Caco-2 (cell line): Measurements from ENCODE around the gene SYVN1. TPM values are rescaled to one million over a fixed set of nuclear protein-coding genes. Genes with fewer than 3 reads are reported as not detected.

Experiments
- BruUV-seq: library from RNA; stranded (reverse); fragments of 400-500 nt; replicated peaks from 2 replicates; lab custom pipeline; 2021; lab: Mats Ljungman, UMichigan
- CTCF ChIA-PET: fragments of 300-600 bp; sonication (Branson Sonifier 250); formaldehyde crosslinking; loops from one replicate; lab custom pipeline; 2022; ENCODE audit warnings: antibody characterized with exemption; lab: Charles Lee
- POLR2A ChIA-PET: fragments of 300-600 bp; sonication (Branson Sonifier 250); formaldehyde crosslinking; loops from one replicate; lab custom pipeline; 2022; ENCODE audit warnings: antibody characterized with exemption; lab: Charles Lee
- DNase-seq, 2 experiments: peaks; one replicate each; pipeline versions ENCODE4 v3.0.0 to v3.0.0-alpha.2; 2020 to 2022
- H3K27me3 ChIP-seq: replicated peaks from 2 replicates; pipeline ENCODE4 v1.6.0; 2011; ENCODE audit warnings: low read length; ENCODE audit not compliant: control insufficient read depth, insufficient read depth
- H3K36me3 ChIP-seq: 2 replicates; pipeline ENCODE4 v1.5.1; 2011; ENCODE audit warnings: low read length; ENCODE audit not compliant: control insufficient read depth, insufficient read depth
- H3K4me1 ChIP-seq: fragments of 250-450 bp; sonication (Bioruptor Pico); 2 replicates; pipeline ENCODE4 v1.5.1; 2020; ENCODE audit warnings: mild to moderate bottlenecking
- H3K4me3 ChIP-seq: 2 replicates; pipeline ENCODE4 v1.5.1; 2011; ENCODE audit warnings: low read depth, mild to moderate bottlenecking, control low read depth, low read length
- H3K9me3 ChIP-seq: fragments of 250-450 bp; sonication (Bioruptor Pico); 2 replicates; pipeline ENCODE4 v1.5.1; 2020; ENCODE audit warnings: mild to moderate bottlenecking, moderate library complexity
- H3K27ac Mint-ChIP-seq: one replicate; pipeline ENCODE4 v1.8.0; 2022; ENCODE audit warnings: mixed read lengths; ENCODE audit not compliant: unreplicated experiment
- H3K27me3 Mint-ChIP-seq: one replicate; pipeline ENCODE4 v1.8.0; 2022; ENCODE audit warnings: mixed read lengths; ENCODE audit not compliant: insufficient read depth, unreplicated experiment
- H3K36me3 Mint-ChIP-seq: one replicate; pipeline ENCODE4 v1.8.0; 2022; ENCODE audit warnings: mild to moderate bottlenecking, mixed read lengths; ENCODE audit not compliant: insufficient read depth, unreplicated experiment
- H3K4me1 Mint-ChIP-seq: one replicate; pipeline ENCODE4 v1.8.0; 2022; ENCODE audit warnings: low read depth, mixed read lengths; ENCODE audit not compliant: unreplicated experiment
- H3K4me3 Mint-ChIP-seq: one replicate; pipeline ENCODE4 v1.8.0; 2022; ENCODE audit warnings: mild to moderate bottlenecking, moderate library complexity, mixed read lengths; ENCODE audit not compliant: unreplicated experiment
- H3K9me3 Mint-ChIP-seq: one replicate; pipeline ENCODE4 v1.8.0; 2022; ENCODE audit warnings: mixed read lengths; ENCODE audit not compliant: unreplicated experiment
- intact Hi-C: fragments of 100-400 bp; cut with micrococcal nuclease; formaldehyde crosslinking; loops from one replicate; pipeline ENCODE4 v1.10.0; 2022; ENCODE audit not compliant: unreplicated experiment
- total RNA-seq: library from RNA; stranded (reverse); gene quantifications from 2 replicates; pipeline ENCODE4 v1.2.3, GENCODE V29; 2022
- TF ChIP-seq, protein P1 (sequence below), 2 experiments: fragments of 200-600 bp in 1 of 2; IDR thresholded peaks; 1 replicate in 1 of 2; 2 replicates in 1 of 2; pipeline versions ENCODE4 v1.5.1 to v1.8.0; 2011 to 2022; ENCODE audit warnings: antibody characterized with exemption in 1 of 2, control low read depth in 1 of 2, inconsistent platforms in 1 of 2, low read depth in 1 of 2, low read length in 1 of 2, mild to moderate bottlenecking in 1 of 2, moderate library complexity in 1 of 2; ENCODE audit not compliant: insufficient read depth in 1 of 2, severe bottlenecking in 1 of 2, unreplicated experiment in 1 of 2

SYVN1 gene
- total RNA-seq, 1 experiment from 2014 or later = 50.9 TPM

DNA sequence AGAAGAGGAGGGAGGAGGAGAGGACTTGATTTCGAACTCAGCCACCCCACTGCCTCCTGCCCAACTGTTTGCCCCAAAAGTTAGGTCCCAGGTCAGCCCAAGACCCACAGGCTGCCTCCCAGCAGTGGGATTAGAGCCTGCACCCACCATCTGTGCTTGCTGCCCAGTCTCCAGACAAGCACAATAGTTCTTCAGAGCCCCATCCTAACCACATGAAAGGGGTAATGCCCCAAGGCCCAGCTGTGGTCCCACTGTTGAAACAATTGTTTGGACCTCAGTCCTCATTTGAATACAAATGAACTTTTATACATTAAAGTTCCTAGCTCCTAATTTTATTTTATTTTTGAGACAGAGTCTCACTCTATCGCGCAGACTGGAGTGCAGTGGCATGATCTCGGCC is 43.7 kb downstream of the SYVN1 start:
- intact Hi-C loops = no loop called here
- TF ChIP-seq, protein P1, sequence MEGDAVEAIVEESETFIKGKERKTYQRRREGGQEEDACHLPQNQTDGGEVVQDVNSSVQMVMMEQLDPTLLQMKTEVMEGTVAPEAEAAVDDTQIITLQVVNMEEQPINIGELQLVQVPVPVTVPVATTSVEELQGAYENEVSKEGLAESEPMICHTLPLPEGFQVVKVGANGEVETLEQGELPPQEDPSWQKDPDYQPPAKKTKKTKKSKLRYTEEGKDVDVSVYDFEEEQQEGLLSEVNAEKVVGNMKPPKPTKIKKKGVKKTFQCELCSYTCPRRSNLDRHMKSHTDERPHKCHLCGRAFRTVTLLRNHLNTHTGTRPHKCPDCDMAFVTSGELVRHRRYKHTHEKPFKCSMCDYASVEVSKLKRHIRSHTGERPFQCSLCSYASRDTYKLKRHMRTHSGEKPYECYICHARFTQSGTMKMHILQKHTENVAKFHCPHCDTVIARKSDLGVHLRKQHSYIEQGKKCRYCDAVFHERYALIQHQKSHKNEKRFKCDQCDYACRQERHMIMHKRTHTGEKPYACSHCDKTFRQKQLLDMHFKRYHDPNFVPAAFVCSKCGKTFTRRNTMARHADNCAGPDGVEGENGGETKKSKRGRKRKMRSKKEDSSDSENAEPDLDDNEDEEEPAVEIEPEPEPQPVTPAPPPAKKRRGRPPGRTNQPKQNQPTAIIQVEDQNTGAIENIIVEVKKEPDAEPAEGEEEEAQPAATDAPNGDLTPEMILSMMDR (IDR thresholded peaks at IDR 0.05; ENCODE audit: insufficient read depth in 1 of 2, low read depth in 1 of 2, low read length in 1 of 2, severe bottlenecking in 1 of 2, unreplicated experiment in 1 of 2) = no peak
- H3K36me3 Mint-ChIP-seq = peaks cover 13% of the 10 kb centered on the region
- ChIA-PET CTCF (interaction anchor here (0.7 to 1.4 kb wide), 2 partner anchors 11 to 27 kb away, joined by 3 to 4 read pairs; partner anchors contain the start of gene ZNHIT2), POLR2A (interaction anchor here (0.5 to 0.6 kb wide), 2 partner anchors 21 to 266 kb away, joined by 3 read pairs; no protein-coding TSS in a partner anchor)
- no peak overlapping the region for H3K27ac Mint-ChIP-seq
- H3K4me3 ChIP-seq = no peak overlapping the region
- no peaks in the 10 kb centered on the region for H3K27me3 ChIP-seq
- no peaks in the 10 kb centered on the region for H3K27me3 Mint-ChIP-seq
- H3K4me1 Mint-ChIP-seq = peaks cover 4% of the 10 kb centered on the region
- no peaks in the 10 kb centered on the region for H3K9me3 Mint-ChIP-seq
- no TSS peak for BruUV-seq
- H3K4me3 Mint-ChIP-seq = no peak overlapping the region
- peaks cover 2% of the 10 kb centered on the region; the same call in 1 of the 2 replicates for H3K36me3 ChIP-seq
- DNase-seq = no peak
- H3K9me3 ChIP-seq = no peaks in the 10 kb centered on the region
- peaks cover 1% of the 10 kb centered on the region for H3K4me1 ChIP-seq

DNA sequence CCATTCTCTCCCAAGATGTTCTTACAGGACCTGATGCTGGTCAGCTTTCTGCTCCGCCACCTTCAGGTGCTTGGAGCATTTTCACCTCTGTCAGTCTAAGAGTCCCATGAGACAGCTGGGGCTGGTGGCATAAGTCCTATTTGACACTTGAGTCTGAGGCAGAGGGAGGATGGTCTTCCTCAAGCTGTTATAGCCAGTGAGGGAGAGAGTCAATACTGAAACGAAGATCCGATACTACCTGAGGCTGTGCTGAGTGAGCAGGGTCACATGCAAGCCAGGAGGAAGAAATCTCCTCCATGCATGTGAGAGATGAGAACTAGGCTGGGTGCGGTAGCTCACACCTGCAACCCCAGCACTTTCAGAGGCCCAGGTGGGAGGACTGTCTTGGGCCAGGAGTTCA is 44.7 kb downstream of the SYVN1 start:
- no peak overlapping the region for H3K27ac Mint-ChIP-seq
- Histone ChIP-seq H3K27me3 (no peaks in the 10 kb centered on the region), H3K9me3 (no peaks in the 10 kb centered on the region), H3K4me1 (peaks cover 10% of the 10 kb centered on the region; the same call in 1 of the 2 replicates), H3K4me3 (no peak overlapping the region), H3K36me3 (peaks cover 2% of the 10 kb centered on the region; the same call in 1 of the 2 replicates)
- intact Hi-C loops = no loop called here
- BruUV-seq = no TSS peak
- TF ChIP-seq, protein P1 (IDR thresholded peaks at IDR 0.05; ENCODE audit: insufficient read depth in 1 of 2, low read depth in 1 of 2, low read length in 1 of 2, severe bottlenecking in 1 of 2, unreplicated experiment in 1 of 2) = no peak
- peaks cover 16% of the 10 kb centered on the region for H3K36me3 Mint-ChIP-seq
- H3K4me1 Mint-ChIP-seq = peaks cover 7% of the 10 kb centered on the region
- no peaks in the 10 kb centered on the region for H3K27me3 Mint-ChIP-seq
- POLR2A ChIA-PET = no interaction called here
- CTCF ChIA-PET = interaction anchor here (0.5 kb wide), 1 partner anchor 25 kb away, joined by 5 read pairs; no protein-coding TSS in a partner anchor
- no peak for DNase-seq
- no peaks in the 10 kb centered on the region for H3K9me3 Mint-ChIP-seq
- H3K4me3 Mint-ChIP-seq = no peak overlapping the region

DNA sequence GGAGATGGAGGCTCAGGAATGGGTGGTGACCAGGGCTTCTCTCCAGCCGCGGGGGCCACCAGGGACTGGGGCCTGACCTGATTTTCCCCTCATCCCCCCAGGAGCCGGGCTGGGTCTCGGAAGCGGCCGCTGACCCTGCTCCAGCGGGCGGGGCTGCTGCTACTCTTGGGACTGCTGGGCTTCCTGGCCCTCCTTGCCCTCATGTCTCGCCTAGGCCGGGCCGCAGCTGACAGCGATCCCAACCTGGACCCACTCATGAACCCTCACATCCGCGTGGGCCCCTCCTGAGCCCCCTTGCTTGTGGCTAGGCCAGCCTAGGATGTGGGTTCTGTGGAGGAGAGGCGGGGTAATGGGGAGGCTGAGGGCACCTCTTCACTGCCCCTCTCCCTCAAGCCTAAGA is 46.5 kb downstream of the SYVN1 start:
- Histone ChIP-seq H3K27me3 (no peaks in the 10 kb centered on the region), H3K4me3 (no peak overlapping the region), H3K36me3 (peaks cover 2% of the 10 kb centered on the region; the same call in 1 of the 2 replicates), H3K9me3 (no peaks in the 10 kb centered on the region), H3K4me1 (peaks cover 12% of the 10 kb centered on the region; the same call in 1 of the 2 replicates)
- H3K27ac Mint-ChIP-seq = no peak overlapping the region
- H3K36me3 Mint-ChIP-seq = peaks cover 34% of the 10 kb centered on the region
- peaks cover 9% of the 10 kb centered on the region for H3K4me1 Mint-ChIP-seq
- DNase-seq = no peak
- no peak overlapping the region for H3K4me3 Mint-ChIP-seq
- H3K9me3 Mint-ChIP-seq = no peaks in the 10 kb centered on the region
- TF ChIP-seq, protein P1 (IDR thresholded peaks at IDR 0.05; ENCODE audit: insufficient read depth in 1 of 2, low read depth in 1 of 2, low read length in 1 of 2, severe bottlenecking in 1 of 2, unreplicated experiment in 1 of 2) = no peak
- BruUV-seq = no TSS peak
- ChIA-PET POLR2A (no interaction called here), CTCF (no interaction called here)
- no peaks in the 10 kb centered on the region for H3K27me3 Mint-ChIP-seq
- intact Hi-C loops = no loop called here
